ENCODE results near the gene NRSN2. TPM values are rescaled to one million over a fixed set of nuclear protein-coding genes. Genes with fewer than 3 reads are reported as not detected.

Gene NRSN2
- total and polyA plus RNA-seq, 12 donors: 12.1 to 53.9 (median 20.0) TPM

- 81 to 93% methylated on average over 7 of the region's 7 CpGs for WGBS, 2 donors
- TF ChIP-seq CTCF (IDR thresholded peaks at IDR 0.05): no peak
- intact Hi-C loops (cut with DNase I): loop anchor here in 1 of 10 donors (5.0 kb wide), 1 partner anchor 41 kb away; the partner anchor contains the start of gene RBCK1
Observed at GRCh38 chr20:366041-366718, 19.3 kb downstream of the NRSN2 start.

GRCh38 chr20:366719-367485, 20.0 kb downstream of the NRSN2 start:
- Histone ChIP-seq H3K4me1 (peaks cover 0 to 23% (median 11%) of the 10 kb centered on the region in 9 donors), H3K27me3 (no peaks in the 10 kb centered on the region), H3K9me3 (no peaks in the 10 kb centered on the region), H3K36me3 (no peaks in the 10 kb centered on the region), H3K27ac (no peak overlapping the region), H3K4me3 (no peak overlapping the region)
- intact Hi-C loops (cut with DNase I): loop anchor here in 1 of 10 donors (5.0 kb wide), 1 partner anchor 40 kb away; the partner anchor contains the start of gene RBCK1
- WGBS, 2 donors: 84 to 86% methylated on average over 13 of the region's 13 CpGs
- DNase-seq: no peak
- ATAC-seq: no peak
- TF ChIP-seq CTCF (IDR thresholded peaks at IDR 0.05): no peak

More at GRCh38 chr20:366041-366718, 19.3 kb downstream of the NRSN2 start:
- H3K4me3 ChIP-seq: no peak overlapping the region
- H3K4me1 ChIP-seq: peaks cover 0 to 16% (median 7%) of the 10 kb centered on the region in 9 donors
- no peaks in the 10 kb centered on the region for H3K9me3 ChIP-seq
- no peaks in the 10 kb centered on the region for H3K27me3 ChIP-seq
- no peak overlapping the region for H3K27ac ChIP-seq
- no peaks in the 10 kb centered on the region for H3K36me3 ChIP-seq
- no peak for DNase-seq
- ATAC-seq: no peak

- no peak for ATAC-seq
- Histone ChIP-seq H3K27ac (no peak overlapping the region), H3K36me3 (no peaks in the 10 kb centered on the region), H3K9me3 (no peaks in the 10 kb centered on the region), H3K4me1 (peaks cover 0 to 23% (median 15%) of the 10 kb centered on the region in 9 donors), H3K4me3 (no peak overlapping the region), H3K27me3 (no peaks in the 10 kb centered on the region)
- no peak for TF ChIP-seq CTCF (IDR thresholded peaks at IDR 0.05)
- DNase-seq: no peak
- intact Hi-C loops (cut with DNase I): loop anchor here in 1 of 10 donors (5.0 kb wide), 1 partner anchor 40 kb away; the partner anchor contains the start of gene RBCK1
- 90 to 93% methylated on average over 8 of the region's 8 CpGs for WGBS, 2 donors
Observed at GRCh38 chr20:367486-367887, 20.6 kb downstream of the NRSN2 start.

- no peak overlapping the region for H3K27ac ChIP-seq
- TF ChIP-seq CTCF (IDR thresholded peaks at IDR 0.05): no peak
- no peak overlapping the region for H3K4me3 ChIP-seq
- DNase-seq (no peak), ATAC-seq (no peak)
- H3K36me3 ChIP-seq: no peaks in the 10 kb centered on the region
- intact Hi-C loops (cut with DNase I): loop anchor here in 1 of 10 donors (5.0 kb wide), 1 partner anchor 38 kb away; the partner anchor contains the start of gene RBCK1
- 97% methylated on average over 4 of the region's 4 CpGs for whole genome bisulfite sequencing, 2 donors
- no peaks in the 10 kb centered on the region for H3K9me3 ChIP-seq
- H3K27me3 ChIP-seq: no peaks in the 10 kb centered on the region
- peaks cover 0 to 32% (median 28%) of the 10 kb centered on the region in 9 donors for H3K4me1 ChIP-seq
Observed at GRCh38 chr20:368915-369314, 22.0 kb downstream of the NRSN2 start.
